22Rv1 (cell line): ENCODE results near the gene GALNT12.

Experiments
- CTCF ChIP-seq: fragments of 450-650 bp; IDR thresholded peaks from 2 replicates; pipeline ENCODE4 v1.5.1; 2017; ENCODE audit warnings: mild to moderate bottlenecking
- ZFX ChIP-seq: fragments of 450-650 bp; IDR thresholded peaks from 2 replicates; pipeline ENCODE4 v1.6.1; 2017; ENCODE audit warnings: antibody characterized with exemption, borderline replicate concordance

GRCh38 chr9:98790134-98790841 lies 17.2 kb upstream of the GALNT12 start:
- no peak for TF ChIP-seq CTCF
- TF ChIP-seq ZFX, result no peak
